ENCODE measurements around the gene FADS2.

DNA sequence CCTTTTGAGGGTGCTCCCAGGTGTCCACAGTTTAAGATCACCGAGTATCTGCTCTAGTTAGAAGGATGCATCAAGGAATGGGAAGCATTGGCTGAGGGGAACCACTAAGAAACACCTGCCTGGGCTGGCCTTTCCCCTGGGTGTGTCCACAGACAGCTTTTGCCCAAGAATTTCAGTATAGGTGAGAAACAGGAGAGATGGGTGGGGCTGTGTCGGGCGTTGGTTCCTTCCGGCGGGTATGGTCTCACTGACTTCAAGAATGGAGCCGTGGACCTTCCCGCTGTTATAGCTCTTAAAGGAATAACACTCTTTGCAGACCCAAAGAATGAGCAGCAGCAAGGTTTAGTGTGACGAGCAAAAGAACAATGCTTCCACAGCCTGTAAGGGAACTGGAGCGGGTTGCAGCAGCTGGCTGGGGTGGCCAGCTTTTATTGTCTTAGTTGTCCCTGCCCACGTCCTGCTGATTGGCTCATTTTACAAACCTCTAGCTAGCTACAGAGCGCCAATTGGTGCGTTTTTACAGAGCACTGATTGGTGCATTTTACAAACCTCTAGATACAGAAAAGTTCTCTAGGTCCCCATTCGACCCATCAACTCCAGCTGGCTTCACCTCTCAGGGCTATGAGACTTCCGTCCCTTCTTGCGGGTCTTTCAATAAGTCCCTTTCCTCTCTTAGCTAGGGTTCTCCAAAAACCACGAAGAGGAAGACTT, 13.7 kb upstream of the FADS2 start:
- TF ChIP-seq POLR2A (IDR thresholded peaks at IDR 0.05): no peak
- TF ChIP-seq, protein P1, sequence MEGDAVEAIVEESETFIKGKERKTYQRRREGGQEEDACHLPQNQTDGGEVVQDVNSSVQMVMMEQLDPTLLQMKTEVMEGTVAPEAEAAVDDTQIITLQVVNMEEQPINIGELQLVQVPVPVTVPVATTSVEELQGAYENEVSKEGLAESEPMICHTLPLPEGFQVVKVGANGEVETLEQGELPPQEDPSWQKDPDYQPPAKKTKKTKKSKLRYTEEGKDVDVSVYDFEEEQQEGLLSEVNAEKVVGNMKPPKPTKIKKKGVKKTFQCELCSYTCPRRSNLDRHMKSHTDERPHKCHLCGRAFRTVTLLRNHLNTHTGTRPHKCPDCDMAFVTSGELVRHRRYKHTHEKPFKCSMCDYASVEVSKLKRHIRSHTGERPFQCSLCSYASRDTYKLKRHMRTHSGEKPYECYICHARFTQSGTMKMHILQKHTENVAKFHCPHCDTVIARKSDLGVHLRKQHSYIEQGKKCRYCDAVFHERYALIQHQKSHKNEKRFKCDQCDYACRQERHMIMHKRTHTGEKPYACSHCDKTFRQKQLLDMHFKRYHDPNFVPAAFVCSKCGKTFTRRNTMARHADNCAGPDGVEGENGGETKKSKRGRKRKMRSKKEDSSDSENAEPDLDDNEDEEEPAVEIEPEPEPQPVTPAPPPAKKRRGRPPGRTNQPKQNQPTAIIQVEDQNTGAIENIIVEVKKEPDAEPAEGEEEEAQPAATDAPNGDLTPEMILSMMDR (IDR thresholded peaks at IDR 0.05 in 4 of 5, conservative IDR thresholded peaks at IDR 0.05 in 1 of 5): no peak

Measured in gastrocnemius medialis (tissue), 4 donors.